Rectal smooth muscle tissue (tissue), 1 donor: ENCODE data around the gene SURF6.

Source experiments
- H3K27ac ChIP-seq: one replicate; pipeline ENCODE4 v1.7.0; 2013; ENCODE audit warnings: low read depth, low read length, inconsistent platforms
- H3K27me3 ChIP-seq: one replicate; pipeline ENCODE4 v1.7.0; 2013; ENCODE audit warnings: low read length; ENCODE audit not compliant: control insufficient read depth, insufficient read depth
- H3K36me3 ChIP-seq: one replicate; pipeline ENCODE4 v1.7.0; 2013; ENCODE audit warnings: low read length; ENCODE audit not compliant: control insufficient read depth, insufficient read depth
- H3K4me1 ChIP-seq: one replicate; pipeline ENCODE4 v1.7.0; 2013; ENCODE audit warnings: low read length; ENCODE audit not compliant: control insufficient read depth, insufficient read depth
- H3K4me3 ChIP-seq: one replicate; pipeline ENCODE4 v1.7.0; 2013; ENCODE audit warnings: low read length
- H3K9ac ChIP-seq: one replicate; pipeline ENCODE4 v1.7.0; 2013; ENCODE audit warnings: low read length

Gene SURF6

GRCh38 chr9:133375116-133375723 is 39.2 kb upstream of the SURF6 start:
- peaks cover 8% of the 10 kb centered on the region for H3K36me3 ChIP-seq
- peak overlapping the region; percentile 89 for H3K9ac ChIP-seq
- H3K4me3 ChIP-seq = peak overlapping the region; percentile 80
- H3K27me3 ChIP-seq = no peaks in the 10 kb centered on the region
- peaks cover 7% of the 10 kb centered on the region for H3K4me1 ChIP-seq
- H3K27ac ChIP-seq = peak overlapping the region; percentile 90

DNA sequence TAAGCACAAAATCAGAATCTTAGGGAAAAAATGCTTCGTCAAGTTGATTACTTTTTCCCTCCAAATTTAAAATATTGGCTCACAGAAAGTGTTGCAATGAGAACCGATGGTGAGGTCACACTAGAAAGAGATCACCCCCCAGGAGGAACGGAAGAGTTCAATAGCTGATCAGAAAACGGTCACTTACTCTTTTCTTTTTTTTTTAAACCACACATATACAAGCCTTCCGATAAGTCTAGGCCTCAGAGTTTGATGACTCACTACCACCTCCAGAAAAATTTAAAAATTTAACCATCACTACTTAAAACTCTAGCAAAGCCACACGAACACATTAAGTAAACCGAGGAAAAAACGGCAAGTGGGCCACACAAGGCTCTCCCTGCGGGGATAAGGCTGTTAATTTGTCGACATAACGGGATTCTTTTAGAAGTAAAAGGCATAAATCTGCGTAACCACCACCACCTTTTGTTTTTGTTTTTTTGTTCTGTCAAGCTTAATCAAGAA is 38.7 kb upstream of the SURF6 start:
- Histone ChIP-seq H3K9ac (peak overlapping the region; percentile 89), H3K36me3 (peaks cover 10% of the 10 kb centered on the region), H3K27ac (no peak overlapping the region), H3K4me3 (peak overlapping the region; percentile 80), H3K4me1 (peaks cover 7% of the 10 kb centered on the region), H3K27me3 (no peaks in the 10 kb centered on the region)

DNA sequence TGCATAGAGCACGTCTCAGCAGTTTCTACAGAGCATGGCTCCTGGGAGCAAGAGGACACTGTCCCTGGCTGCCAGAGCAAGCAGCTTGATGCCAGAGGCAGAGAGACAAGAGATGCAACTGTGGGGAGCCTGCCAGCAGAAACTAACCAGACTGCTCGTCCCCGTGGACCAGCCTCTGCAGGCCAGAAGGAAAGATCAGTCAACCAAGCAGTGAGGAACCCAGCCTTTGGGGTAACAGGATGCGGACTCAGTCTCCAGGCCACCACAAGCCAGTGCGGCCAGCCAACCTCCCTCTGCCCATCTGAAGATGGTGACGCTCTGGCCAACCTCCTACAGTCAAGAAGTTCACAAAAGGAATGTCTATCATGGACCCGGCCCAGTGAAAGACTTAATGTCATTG is 36.2 kb upstream of the SURF6 start:
- Histone ChIP-seq H3K36me3 (peaks cover 12% of the 10 kb centered on the region), H3K4me1 (peaks cover 7% of the 10 kb centered on the region), H3K27ac (no peak overlapping the region), H3K4me3 (no peak overlapping the region), H3K9ac (no peak overlapping the region), H3K27me3 (no peaks in the 10 kb centered on the region)

- Histone ChIP-seq H3K27me3 (no peaks in the 10 kb centered on the region), H3K36me3 (peaks cover 20% of the 10 kb centered on the region), H3K4me3 (no peak overlapping the region), H3K9ac (peak overlapping the region; percentile 1), H3K27ac (no peak overlapping the region), H3K4me1 (peaks cover 4% of the 10 kb centered on the region)
These were observed 35.3 kb upstream of the SURF6 start for GRCh38 chr9:133371261-133371711.

DNA sequence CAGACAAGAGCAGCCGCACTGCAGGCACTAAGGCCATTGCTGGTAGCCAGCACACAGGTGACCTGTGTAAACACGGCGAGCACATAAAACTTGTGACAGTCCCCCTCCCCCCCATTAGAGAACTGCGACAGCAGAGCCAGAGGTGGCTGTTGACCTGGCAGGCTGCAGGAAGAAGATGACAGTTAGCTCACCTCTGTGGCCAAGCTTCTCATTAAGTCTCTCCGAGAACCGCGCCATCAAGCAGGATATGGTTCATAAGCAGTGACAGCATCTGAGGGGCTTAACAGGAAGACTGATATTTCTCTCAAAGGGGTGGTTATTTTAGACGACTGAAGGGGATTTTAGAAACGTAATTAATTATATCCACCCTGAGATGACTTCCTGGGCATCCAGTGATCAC is 34.7 kb upstream of the SURF6 start:
- no peak overlapping the region for H3K9ac ChIP-seq
- peaks cover 26% of the 10 kb centered on the region for H3K36me3 ChIP-seq
- H3K27me3 ChIP-seq = no peaks in the 10 kb centered on the region
- H3K27ac ChIP-seq = no peak overlapping the region
- H3K4me3 ChIP-seq = no peak overlapping the region
- peaks cover 4% of the 10 kb centered on the region for H3K4me1 ChIP-seq

GRCh38 chr9:133369933-133370332 is 33.9 kb upstream of the SURF6 start:
- Histone ChIP-seq H3K4me1 (peaks cover 4% of the 10 kb centered on the region), H3K4me3 (no peak overlapping the region), H3K27ac (no peak overlapping the region), H3K36me3 (peaks cover 32% of the 10 kb centered on the region), H3K9ac (no peak overlapping the region), H3K27me3 (no peaks in the 10 kb centered on the region)

GRCh38 chr9:133369422-133369821 is 33.4 kb upstream of the SURF6 start:
- Histone ChIP-seq H3K4me1 (no peaks in the 10 kb centered on the region), H3K27me3 (no peaks in the 10 kb centered on the region), H3K27ac (no peak overlapping the region), H3K4me3 (no peak overlapping the region), H3K9ac (no peak overlapping the region), H3K36me3 (peaks cover 34% of the 10 kb centered on the region)

- Histone ChIP-seq H3K4me3 (no peak overlapping the region), H3K9ac (no peak overlapping the region), H3K27ac (no peak overlapping the region), H3K27me3 (no peaks in the 10 kb centered on the region), H3K4me1 (no peaks in the 10 kb centered on the region), H3K36me3 (peaks cover 39% of the 10 kb centered on the region)
These were observed 32.4 kb upstream of the SURF6 start for GRCh38 chr9:133368249-133368881.

DNA sequence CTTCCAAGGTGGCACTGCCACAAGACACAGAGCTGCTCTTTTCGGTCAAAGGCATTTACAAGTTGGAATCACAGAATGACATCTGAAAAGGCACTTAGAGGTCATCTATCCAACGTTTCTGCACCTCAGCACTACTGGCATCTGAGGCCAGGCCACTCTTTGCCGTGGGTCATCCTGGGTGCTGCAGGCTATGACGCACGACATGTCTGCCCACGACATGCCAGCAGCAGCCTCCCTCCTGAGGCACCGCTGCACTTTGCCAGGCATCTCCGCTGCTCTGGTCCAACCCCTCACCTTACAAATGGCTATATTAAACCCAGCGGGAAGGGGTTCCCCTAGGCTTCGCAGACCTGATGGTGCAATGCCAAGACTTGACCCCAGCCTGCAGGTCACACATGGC is 31.8 kb upstream of the SURF6 start:
- peaks cover 41% of the 10 kb centered on the region for H3K36me3 ChIP-seq
- H3K27ac ChIP-seq = no peak overlapping the region
- no peaks in the 10 kb centered on the region for H3K27me3 ChIP-seq
- H3K9ac ChIP-seq = no peak overlapping the region
- no peaks in the 10 kb centered on the region for H3K4me1 ChIP-seq
- H3K4me3 ChIP-seq = no peak overlapping the region

DNA sequence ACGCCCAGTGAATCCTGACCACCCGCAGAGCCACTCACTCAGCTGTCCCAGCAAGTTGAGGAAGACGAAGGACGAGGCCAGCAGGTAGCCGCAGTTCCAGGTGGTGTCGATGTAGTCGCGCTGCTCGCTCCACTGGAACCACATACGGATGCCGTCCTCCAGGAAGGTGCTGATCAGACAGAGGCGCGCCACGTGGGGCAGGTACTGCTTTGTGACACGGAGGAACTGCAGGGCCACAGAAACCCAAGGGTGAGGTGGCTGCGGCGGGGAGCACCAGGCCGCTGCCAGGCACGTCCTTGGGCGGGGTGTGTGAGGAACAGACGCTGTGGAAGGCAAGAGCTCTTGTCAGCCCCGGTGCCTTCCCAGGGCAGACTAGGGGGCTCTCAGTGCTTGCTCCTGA is 31.2 kb upstream of the SURF6 start:
- Histone ChIP-seq H3K4me1 (no peaks in the 10 kb centered on the region), H3K36me3 (peaks cover 43% of the 10 kb centered on the region), H3K27me3 (no peaks in the 10 kb centered on the region), H3K27ac (no peak overlapping the region), H3K4me3 (no peak overlapping the region), H3K9ac (no peak overlapping the region)

- no peak overlapping the region for H3K9ac ChIP-seq
- no peak overlapping the region for H3K27ac ChIP-seq
- no peak overlapping the region for H3K4me3 ChIP-seq
- peaks cover 44% of the 10 kb centered on the region for H3K36me3 ChIP-seq
- H3K4me1 ChIP-seq = no peaks in the 10 kb centered on the region
- H3K27me3 ChIP-seq = no peaks in the 10 kb centered on the region
These were observed 30.4 kb upstream of the SURF6 start for GRCh38 chr9:133366435-133366834.

- Histone ChIP-seq H3K27ac (no peak overlapping the region), H3K4me3 (no peak overlapping the region), H3K36me3 (peaks cover 54% of the 10 kb centered on the region), H3K9ac (no peak overlapping the region), H3K27me3 (no peaks in the 10 kb centered on the region), H3K4me1 (no peaks in the 10 kb centered on the region)
These were observed 26.5 kb upstream of the SURF6 start for GRCh38 chr9:133362359-133363044.
